HG03139 (cell line): Measurements from ENCODE around the gene MKRN2.
"Not testable (repeated sequence)": the region's sequence is repeated elsewhere in the genome, so short reads cannot be mapped to it uniquely, and the experiment has no call there.

ENCODE experiments used
- ATAC-seq: cut with Tn5 transposase; IDR thresholded peaks from one replicate; pipeline ENCODE4 v1.9.1; 2021; ENCODE audit not compliant: unreplicated experiment

The MKRN2 gene

DNA sequence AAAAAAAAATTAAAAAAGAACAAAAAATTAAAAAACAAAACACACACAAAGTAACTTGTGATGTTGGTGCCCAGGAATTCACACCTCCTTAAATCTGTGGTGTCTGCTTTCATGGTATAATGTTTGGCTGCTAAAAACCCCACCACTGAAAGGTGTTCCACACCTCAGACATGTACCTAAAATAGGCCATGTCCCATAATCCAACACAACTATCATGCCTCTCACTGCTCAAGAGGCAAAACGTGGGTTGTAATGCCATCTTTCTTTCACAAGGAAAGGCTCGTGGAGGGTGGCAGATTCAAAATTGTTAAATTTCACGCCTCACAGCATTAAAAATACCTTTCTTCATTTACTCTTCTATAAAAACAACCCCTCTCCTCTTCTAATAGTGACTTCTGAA is 29.5 kb downstream of the MKRN2 start:
- ATAC-seq: no peak

DNA sequence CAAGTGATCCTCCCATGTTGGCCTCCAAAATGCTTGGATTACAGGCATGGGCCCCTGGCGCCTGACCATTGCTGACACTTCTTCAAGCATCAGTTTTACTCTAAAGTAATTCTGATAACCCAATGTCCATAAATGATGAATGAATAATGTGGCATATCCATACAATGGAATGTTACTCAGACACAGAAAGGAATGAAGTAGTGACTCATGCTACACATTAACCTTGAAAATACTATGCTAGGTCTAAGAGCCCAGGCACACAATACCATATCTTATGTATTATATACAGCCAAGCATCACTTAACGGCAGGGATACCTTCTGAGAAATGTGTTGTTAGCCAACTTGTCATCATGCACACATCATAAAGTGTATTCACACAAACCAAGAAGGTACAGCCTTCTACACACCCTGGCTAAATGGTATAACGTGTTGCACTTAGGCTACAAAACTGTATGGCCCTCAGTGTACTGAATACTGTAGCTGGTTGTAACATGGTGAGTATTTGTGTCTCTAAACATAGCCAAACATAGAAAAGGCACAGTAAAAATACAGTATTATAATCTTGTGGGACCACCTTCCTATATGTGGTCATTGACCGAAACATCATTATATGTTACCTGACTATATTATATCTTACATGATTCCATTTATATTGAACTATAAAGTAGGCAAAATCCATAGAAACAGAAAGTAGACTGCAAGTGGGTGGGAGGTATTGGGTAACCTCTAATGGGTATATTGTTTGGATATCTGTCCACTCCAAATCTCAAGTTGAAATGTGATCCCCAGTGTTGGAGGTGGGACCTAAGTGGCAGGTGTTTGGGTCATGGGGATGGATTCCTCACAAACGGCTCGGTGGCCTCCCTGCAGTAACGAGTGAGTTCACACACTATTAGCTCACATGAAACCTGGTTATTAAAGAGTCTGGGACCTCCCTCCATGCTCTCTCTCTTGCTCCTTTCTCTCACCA is 31.4 kb downstream of the MKRN2 start:
- ATAC-seq: no peak

DNA sequence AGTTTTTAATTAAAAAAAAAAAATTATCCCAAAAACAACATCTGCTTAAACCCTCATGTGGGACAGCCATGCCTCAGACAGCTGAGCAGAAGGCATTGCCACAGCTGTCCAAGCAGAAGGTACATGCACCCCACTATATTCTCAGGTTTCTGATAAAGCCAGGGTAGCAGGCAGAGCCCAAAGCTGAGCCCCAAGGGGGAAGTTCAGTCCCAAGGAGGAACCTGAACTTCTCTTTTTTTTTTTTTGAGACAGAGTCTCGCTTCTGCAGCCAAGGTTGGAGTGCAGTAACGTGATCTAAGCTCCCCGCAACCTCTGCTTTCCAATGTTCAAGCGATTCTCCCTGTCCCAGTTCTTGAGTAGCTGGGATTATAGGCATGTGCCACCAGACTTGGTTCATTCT is 33.2 kb downstream of the MKRN2 start:
- ATAC-seq: no peak

DNA sequence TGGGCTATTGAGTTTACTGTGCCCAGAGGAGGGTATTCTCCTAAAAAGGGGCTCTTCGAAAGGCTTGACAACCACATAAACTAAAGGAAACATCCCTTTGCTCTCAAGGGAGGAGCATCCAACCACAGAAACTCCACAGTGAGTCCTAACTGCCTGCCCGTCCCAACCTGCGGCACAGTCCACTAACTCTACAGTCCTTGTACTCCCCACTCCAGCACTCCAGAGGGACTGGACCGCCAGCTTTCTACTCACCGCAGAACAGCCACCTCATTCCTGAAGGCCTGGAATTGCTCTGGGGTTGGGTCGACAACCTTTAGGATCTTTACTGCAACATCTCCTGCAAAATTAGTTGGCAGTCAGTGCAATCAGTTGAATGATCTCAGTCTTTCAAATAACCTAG is 34.6 kb downstream of the MKRN2 start:
- ATAC-seq: no peak

DNA sequence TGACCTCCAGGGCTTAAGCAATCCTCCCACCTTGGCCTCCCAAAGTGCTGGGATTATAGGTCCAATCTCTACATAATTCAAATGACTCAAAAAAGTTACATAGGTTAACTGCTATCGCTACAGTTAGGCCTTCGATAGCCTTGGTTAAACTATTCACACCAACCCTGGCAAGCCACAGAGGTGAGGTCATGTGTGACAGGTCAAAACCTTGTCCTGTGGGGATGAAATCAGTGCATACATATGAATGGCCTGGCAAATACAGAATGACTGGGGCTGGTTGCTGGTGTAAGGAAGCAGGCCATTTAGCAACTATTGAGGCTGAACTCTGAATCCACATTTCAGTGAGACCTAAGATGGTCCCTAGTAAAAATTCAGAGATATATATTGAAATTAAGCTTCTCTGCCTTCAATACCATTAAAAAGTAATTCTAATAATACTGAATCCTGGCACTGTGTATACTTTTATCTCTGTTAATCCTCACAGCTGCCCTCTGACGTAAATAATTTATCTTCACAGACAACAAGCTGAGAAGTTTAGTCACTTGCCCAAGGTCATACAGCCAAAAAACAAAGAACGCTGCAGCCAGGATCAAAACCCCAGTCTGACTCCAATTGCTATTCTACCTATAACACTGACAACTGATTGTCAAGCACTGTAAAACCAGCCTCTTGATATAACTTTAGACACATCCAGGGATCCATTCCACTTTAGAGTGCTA is 35.3 kb downstream of the MKRN2 start:
- no peak for ATAC-seq

DNA sequence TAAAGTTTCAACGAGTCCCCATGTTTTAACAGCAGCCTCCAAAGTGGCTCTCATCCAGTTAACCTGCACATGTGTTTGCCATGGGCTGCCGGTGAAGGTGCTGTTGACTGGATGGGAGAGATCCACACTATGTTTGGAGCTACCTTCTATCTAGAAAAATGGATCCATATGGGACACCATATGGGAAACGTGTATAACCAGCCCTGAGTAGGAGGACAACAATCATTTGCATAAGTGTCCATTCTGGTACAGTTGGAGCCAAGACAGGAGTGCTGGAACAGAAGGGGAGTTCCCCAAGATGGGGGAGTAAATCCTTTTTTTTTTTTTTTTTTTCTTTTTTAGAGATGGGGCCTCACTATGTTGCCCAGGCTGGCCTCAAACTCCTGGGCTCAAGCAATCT is 36.6 kb downstream of the MKRN2 start:
- ATAC-seq: no peak

DNA sequence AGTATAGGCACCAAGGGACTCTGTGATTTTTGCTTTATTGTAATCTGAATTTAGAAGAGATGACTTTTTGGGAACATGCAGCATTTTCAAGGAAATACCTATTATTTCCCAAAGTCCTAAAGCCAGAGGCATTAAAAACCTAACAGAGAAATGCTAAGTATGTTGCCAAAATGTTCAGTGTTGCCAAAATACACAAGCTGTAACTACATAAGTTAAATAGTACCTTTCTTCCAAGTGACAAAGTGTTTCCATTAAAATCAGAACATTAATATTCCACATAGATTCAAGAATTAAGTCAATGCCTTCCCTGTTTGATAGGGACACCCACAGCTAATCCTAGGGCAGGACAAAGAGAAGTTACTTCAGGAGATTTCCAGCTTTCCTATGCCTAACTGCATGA is 42.0 kb downstream of the MKRN2 start:
- no peak for ATAC-seq

DNA sequence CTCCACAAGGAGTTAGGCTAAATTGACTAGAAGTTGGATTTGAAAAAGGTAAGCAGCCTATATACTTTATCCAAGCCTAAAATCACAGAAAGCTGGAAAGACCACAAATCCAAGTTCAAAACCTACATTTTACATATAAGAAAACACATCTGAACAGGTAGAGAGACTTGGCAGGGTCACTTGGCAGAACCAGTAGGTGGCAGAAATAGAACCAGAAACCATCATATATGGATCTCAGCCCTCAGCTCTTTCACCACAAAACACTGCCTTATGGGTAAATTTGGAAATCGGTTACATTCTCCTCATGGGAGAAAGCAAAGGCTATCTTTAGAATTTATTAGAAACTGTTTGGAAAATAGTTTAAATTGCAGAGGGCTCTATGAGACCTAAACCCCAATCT is 44.2 kb downstream of the MKRN2 start:
- no peak for ATAC-seq

DNA sequence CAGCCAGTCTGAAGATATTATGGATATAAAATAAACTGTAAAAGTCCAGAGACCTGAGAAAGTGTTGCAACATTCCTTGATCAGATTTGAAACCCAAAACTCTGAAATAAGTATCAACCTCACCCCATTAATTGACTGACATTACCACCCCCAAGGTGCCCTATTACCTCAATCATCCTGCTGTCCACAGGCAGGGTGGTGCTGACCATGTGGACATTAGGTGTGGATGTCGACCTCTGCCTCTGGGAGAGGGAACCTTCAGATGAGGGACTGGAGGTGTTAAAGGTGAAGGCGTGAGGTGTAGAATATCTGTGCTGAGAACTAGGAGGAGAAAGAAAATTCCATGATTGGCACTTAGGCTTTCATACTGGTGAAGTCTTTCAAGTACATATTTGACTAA is 47.1 kb downstream of the MKRN2 start:
- no peak for ATAC-seq

DNA sequence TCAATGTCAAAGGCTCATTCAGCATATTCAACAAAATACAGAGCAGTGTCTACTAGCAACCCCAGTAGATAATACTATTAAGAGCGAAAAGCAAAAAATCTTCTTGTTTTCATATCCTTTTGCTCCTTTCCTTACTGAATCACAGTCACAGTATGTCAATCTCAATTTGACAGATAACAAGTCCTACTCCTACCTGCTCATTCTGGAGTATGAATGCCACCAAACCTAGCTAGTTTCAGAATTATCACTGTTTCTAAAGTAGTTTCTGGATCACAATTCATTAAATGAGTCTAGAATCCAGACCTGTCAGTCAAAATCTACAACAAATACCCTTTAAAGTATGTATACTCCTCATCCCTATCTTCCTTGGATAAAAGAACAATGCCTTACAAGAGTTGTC is 51.5 kb downstream of the MKRN2 start:
- no peak for ATAC-seq

DNA sequence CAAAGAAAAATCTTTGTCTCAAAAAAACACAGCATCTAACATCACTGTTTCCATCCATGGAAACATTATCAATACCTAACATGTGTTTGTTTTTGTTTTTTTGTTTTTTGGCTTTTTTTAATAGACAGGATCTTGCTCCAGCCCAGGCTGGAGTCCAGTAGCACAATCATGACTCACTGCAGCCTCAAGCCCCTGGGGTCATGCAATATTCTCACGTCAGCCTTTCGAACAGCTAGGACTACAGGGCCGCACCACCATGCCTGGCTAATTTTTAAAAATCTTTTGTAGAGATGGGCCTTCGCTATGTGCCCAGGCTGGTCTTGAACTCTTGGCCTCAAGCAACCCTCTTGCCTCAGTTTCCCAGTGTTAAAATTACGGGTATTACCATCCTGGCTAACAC is 54.2 kb downstream of the MKRN2 start:
- ATAC-seq: no peak

DNA sequence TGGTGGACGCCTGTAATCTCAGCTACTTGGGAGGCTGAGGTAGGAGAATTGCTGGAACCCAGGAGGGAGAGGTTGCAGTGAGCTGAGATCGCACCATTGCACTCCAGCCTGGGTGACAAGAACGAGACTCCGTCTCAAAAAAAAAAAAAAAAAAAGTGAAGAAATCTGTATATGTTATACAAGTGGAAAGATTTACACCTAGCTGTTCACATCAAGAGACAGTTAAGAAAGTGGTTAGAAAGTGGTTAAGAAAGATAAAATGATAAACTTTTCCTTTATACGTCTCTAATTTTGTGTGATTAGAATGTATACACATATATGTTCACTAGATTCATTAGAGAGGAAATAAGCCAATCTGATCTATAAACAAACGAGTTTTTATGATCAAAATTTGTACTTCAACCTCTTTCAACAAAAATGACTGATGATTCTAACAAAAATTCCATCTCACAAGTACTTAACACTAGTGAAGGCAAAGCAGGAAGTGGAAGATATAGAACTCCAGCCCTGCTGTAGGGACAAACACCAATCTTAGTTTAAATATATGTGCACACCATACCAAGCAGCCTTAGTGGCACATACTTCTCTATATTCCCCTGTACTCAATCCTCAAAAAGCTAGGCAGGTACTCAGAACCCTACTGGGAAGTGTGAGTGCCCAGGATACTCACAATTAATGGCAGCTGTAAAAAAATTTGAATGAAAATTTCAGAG is 55.8 kb downstream of the MKRN2 start:
- no peak for ATAC-seq

DNA sequence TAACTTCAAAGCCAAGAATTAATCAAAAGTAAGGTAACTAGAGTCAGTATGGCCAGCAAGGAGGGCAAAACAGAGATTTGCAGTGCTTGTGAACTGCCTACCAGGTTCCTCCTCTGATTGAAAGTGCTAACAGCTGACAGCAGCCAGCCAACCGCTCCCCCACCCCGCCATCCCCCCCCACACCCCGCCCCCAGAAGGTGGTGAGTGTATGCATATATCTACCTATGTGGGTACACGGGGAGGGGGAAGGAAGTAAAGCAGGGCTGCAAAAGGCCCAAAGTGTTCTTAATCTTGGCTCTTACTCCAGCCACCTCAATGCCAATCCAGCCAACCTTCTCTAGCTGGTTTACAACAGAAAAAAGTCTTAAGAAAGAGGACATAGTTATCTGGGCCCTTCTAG is 56.4 kb downstream of the MKRN2 start:
- ATAC-seq: no peak

DNA sequence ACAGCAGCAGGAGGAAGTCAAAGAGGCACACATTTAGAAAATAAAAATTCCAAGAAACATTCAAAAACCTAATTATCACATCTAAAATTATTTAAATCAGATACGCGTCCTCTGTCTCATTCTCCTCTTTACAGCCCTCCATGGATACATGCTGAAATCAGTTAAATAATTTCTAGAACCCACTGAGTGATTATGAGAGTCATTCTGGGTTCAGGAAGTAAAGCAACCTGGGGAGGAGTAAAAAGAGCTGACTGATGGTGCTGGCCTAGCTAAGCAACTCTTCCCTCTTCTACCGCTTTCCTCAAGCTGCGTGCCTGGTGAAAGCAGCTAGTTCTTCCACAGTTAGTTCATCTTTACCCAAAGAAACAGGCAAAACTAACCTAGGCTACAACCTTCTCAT is 58.4 kb downstream of the MKRN2 start:
- no peak for ATAC-seq

DNA sequence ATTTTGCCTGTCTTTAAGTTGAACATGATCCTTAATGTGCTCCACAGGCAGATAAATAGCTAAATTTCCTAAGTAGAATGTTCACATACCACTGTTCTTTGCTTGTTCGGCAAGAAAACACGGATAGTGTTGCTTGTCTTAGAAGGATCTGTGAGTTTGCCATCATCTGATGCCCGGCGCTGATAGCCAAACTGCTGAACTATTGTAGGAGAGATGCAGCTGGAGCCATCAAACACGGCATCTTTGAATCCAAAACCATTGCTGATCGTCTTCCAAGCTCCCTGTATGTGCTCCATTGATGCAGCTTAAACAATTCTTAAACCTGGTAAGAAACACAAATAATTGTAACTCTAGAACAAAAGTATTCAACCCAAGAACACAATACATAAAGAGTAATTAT is 61.5 kb downstream of the MKRN2 start:
- no peak for ATAC-seq

DNA sequence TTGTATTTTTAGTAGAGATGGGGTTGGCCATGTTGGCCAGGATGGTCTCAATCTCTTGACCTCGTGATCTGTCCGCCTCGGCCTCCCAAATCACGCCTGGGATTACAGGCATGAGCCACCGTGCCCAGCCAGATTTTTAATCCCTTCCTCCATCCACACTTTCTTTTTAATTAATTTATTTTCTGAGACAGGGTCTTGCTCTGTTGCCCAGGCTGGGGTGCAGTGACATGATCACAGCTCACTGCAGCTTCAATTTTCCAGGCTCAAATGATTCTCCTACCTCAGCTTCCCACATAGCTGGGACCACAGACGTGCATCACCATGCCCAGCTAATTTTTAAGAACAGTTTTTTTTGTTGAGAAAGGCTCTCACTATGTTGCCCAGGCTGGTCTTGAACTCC is 63.4 kb downstream of the MKRN2 start:
- ATAC-seq: no peak

DNA sequence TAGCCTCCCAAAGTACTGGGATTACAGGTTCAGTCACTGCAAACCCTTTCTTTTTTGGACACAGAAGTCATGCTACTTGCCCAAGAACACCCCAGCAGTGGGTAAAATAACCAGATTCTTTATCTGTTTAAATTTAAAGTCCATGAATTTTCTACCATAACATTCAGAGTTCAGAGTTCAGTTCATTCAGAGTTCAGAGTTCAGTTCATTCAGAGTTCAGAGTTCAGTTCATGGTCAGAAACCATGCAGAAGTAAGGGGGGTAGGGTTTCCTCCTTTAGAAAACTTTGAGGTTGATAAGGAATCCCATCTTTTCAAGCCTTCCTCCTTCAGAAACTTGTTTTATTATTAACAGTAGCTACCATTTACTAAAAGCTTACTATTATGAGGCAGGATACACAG is 63.8 kb downstream of the MKRN2 start:
- no peak for ATAC-seq

DNA sequence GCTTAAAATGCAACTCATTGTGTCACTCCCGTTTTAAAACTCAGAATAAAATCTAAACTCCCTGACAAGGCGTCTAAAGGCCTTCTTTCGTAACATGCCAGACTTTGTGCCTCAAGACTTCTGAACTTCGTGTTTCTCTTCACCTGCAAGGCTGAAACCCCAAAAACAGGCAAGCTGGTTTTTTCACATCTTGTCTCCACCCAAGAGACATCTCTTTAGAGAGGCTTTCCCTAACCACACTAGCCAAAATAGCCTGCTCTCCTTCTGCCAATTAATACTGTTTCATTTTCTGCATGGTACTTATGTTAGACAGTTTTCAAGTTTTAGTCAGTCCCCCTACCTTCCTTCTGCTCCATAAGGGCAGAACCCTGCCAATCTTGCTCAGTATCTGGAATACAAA is 65.4 kb downstream of the MKRN2 start:
- no peak for ATAC-seq

DNA sequence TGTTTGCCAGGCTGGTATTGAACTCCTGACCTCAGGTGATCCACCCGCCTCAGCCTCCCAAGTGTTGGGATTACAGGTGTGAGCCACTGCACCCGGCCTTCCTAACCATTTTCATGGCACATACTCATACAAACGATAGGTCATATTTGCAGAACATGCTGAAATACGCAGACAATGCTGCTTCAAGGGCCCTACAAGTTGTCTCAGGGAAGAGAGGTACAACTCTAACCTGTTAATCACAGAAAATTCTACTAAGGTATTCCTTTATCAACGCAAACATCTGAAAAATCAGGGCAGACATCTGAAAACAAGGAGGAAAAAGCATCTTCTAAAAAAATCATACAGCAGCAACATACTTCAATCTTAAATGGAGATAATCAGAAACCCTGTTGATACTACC is 67.2 kb downstream of the MKRN2 start:
- no peak for ATAC-seq

DNA sequence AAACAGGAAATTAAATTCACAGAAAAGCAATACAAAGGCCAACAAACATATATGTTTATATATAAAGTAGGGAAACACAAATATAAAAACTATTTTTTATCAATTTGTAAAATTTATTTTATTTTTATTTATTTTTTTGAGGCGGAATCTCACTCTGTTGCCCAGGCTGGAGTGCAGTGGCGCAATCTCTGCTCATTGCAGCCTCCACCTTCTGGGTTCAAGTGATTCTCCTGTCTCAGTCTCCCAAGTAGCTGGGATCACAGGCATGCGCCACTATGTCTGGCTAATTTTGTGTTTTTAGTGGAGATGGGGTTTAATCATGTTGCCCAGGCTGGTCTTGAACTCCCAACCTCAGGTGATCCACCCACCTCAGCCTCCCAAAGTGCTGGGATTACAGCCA is 68.1 kb downstream of the MKRN2 start:
- ATAC-seq: not testable (repeated sequence)

DNA sequence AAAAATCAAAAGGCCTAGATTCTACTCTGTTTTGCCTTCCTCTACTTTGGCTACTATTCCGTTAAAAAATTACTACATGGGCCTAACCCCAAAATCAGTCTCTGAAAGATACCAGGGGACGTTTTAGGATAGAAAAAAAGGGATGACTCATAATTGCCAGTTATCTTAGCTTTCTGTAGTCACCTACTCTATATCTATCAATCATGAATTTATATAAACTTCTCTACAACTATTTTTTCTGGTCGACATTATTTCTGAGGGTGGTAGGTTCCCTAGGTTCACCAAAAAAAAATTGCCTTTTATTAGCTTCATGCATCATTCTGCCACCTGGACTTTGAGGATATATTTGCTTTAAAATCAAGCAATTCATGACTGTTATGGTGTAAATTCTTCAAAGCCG is 70.5 kb downstream of the MKRN2 start:
- ATAC-seq: no peak

DNA sequence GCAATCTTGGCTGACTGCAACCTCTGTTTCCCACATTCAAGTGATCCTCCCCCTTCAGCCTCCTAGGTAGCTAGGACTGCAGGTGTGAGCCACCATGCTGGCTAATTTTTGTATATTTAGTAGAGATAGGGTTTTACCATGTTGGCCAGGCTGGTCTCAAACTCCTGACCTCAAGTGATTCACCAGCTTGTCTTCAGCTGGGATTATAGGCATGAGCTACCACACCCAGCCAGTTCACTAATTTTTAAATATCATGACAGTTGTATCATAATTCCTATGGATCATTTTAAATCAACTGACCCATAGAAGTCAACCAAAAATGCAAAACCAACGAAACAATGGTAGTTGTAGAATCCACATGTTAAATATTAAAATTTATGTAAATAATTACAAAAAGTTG is 71.9 kb downstream of the MKRN2 start:
- ATAC-seq: no peak
